K562 (cell line): ENCODE results near the gene LRMDA.

Experiments used
- CHD4 ChIP-seq: fragments of 200-600 bp; sonication (generic); IDR thresholded peaks from 3 replicates; pipeline ENCODE4 v1.6.1; 2012; ENCODE audit warnings: low read depth, mild to moderate bottlenecking, mixed read lengths, low read length, inconsistent platforms; ENCODE audit not compliant: insufficient read depth, insufficient replicate concordance, poor library complexity, severe bottlenecking
- HDAC6 ChIP-seq: IDR thresholded peaks from 2 replicates; pipeline ENCODE4 v1.6.1; 2012; ENCODE audit warnings: low read depth, mild to moderate bottlenecking, control low read depth, inconsistent platforms, low read length, moderate library complexity
- TF ChIP-seq, protein P1 (sequence below): sonication (generic); formaldehyde crosslinking; IDR thresholded peaks from 2 replicates; pipeline ENCODE4 v1.8.1; 2023; ENCODE audit warnings: mild to moderate bottlenecking, missing genetic modification reagents

DNA sequence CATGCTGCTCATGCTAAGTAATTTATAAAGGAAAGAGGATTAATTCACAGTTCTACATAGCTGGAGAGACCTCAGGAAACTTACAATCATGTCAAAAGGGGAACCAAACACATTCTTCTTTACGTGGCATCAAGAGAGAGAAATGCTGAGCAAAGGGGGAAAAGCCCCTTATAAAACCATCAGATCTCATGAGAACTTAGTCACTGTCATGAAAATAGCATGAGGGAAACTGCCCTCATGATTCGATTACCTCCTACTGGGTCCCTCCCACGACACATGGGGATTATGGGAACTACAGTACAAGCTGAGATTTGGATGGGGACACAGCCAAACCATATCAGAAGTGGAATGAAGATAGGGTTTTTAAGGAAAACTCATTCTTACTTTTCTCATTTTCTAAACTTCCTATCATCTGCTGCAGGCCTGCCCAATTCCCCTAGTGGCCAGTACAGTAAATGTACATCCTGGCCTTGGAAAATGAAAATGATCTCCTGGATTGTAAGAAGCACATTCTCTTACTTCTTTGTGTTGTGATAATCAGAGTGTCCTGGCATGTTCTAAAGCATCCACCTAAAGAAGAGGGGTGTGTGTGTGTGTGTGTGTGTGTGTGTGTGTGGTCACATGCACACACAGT, 421.5 kb downstream of the LRMDA start:
- TF ChIP-seq HDAC6 (no peak), CHD4 (no peak)
- TF ChIP-seq, protein P1, sequence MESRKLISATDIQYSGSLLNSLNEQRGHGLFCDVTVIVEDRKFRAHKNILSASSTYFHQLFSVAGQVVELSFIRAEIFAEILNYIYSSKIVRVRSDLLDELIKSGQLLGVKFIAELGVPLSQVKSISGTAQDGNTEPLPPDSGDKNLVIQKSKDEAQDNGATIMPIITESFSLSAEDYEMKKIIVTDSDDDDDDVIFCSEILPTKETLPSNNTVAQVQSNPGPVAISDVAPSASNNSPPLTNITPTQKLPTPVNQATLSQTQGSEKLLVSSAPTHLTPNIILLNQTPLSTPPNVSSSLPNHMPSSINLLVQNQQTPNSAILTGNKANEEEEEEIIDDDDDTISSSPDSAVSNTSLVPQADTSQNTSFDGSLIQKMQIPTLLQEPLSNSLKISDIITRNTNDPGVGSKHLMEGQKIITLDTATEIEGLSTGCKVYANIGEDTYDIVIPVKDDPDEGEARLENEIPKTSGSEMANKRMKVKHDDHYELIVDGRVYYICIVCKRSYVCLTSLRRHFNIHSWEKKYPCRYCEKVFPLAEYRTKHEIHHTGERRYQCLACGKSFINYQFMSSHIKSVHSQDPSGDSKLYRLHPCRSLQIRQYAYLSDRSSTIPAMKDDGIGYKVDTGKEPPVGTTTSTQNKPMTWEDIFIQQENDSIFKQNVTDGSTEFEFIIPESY (CRISPR knock-in tag) = no peak
